ENCODE data around the gene RFC2.

- TF ChIP-seq CTCF (IDR thresholded peaks at IDR 0.05) (no peak), POLR2A (IDR thresholded peaks at IDR 0.05) (no peak), POLR2AphosphoS5 (IDR thresholded peaks at IDR 0.05) (no peak), EP300 (IDR thresholded peaks at IDR 0.05) (no peak)
These were observed 25.0 kb downstream of the RFC2 start for GRCh38 chr7:74228951-74229900.

All from upper lobe of left lung (tissue), 4 donors.